ENCODE measurements around the gene LOXHD1.

Gene LOXHD1

DNA sequence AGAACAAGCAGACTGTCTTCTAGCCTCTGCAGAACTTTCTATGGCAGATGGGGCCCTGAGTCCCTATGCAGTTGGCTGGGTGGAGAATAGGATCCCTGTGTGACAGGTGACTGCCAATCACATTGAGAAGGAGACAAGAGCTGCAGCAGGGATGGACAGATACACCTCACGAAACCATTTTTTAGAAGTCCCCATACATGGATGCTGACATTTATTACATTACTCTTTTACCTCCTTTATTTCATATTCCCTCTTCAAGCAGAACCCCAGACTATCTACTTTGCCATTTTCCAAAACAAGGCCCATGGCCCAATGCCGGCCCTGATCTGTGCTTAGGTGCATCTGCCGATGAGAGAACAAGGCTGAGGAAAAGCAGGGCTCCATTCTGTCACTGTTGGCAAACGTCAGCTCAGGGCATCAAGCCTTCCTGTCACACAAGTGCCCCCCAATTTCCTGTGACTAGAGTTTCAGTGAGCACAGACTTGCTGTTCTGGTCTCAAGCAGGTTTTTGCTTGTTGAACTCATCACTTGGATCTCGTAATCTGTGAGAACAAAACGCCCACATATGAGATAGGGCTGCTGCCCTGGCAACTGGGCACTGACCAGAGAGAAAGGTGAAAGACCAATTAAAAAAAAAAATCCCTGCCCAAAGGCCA lies 35.8 kb downstream of the LOXHD1 start:
- CTCF ChIA-PET = no interaction called here
- DNase-seq (ENCODE audit: extremely low spot score) = no peak
- TF ChIP-seq TARDBP (IDR thresholded peaks at IDR 0.05) (no peak), CTBP1 (IDR thresholded peaks at IDR 0.05; ENCODE audit: borderline replicate concordance) (no peak), L3MBTL2 (conservative IDR thresholded peaks at IDR 0.05) (no peak), ZNF384 (IDR thresholded peaks at IDR 0.05) (no peak), FOXM1 (IDR thresholded peaks at IDR 0.05; ENCODE audit: borderline replicate concordance) (no peak), SP1 (IDR thresholded peaks at IDR 0.05) (no peak), HDGF (IDR thresholded peaks at IDR 0.05; ENCODE audit: borderline replicate concordance) (no peak), NFRKB (IDR thresholded peaks at IDR 0.05) (no peak), LEF1 (IDR thresholded peaks at IDR 0.05; ENCODE audit: borderline replicate concordance) (no peak), BHLHE40 (IDR thresholded peaks at IDR 0.05; ENCODE audit: borderline replicate concordance) (no peak), ARNT (IDR thresholded peaks at IDR 0.05) (no peak), FOXK2 (IDR thresholded peaks at IDR 0.05) (no peak), ELF4 (IDR thresholded peaks at IDR 0.05) (no peak), FOXA1 (IDR thresholded peaks at IDR 0.05) (no peak)
- TF ChIP-seq, protein P1, sequence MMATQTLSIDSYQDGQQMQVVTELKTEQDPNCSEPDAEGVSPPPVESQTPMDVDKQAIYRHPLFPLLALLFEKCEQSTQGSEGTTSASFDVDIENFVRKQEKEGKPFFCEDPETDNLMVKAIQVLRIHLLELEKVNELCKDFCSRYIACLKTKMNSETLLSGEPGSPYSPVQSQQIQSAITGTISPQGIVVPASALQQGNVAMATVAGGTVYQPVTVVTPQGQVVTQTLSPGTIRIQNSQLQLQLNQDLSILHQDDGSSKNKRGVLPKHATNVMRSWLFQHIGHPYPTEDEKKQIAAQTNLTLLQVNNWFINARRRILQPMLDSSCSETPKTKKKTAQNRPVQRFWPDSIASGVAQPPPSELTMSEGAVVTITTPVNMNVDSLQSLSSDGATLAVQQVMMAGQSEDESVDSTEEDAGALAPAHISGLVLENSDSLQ (IDR thresholded peaks at IDR 0.05) = no peak
- POLR2A ChIA-PET = no interaction called here

DNA sequence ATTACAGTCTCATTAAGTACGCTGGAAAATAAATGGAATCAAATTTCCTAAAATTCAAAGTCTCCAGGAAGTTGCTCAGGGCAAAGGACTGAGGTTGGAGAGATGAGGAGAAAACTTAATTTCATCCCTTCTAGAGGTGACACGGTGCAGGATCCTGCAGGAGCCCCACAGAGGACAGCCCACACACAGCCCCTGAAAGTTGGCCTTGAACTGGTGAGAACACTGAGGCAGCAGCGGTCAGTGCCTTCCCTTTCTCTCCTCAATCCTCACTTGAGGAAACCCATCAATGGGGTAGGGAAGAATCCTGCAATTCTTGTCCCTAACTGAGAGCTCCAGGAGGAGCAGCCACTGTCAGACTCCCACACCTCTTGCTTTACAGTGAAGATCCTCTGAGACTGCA lies 37.5 kb downstream of the LOXHD1 start:
- POLR2A ChIA-PET = no interaction called here
- CTCF ChIA-PET = no interaction called here
- TF ChIP-seq TARDBP (IDR thresholded peaks at IDR 0.05) (no peak), ELF4 (IDR thresholded peaks at IDR 0.05) (no peak), FOXM1 (IDR thresholded peaks at IDR 0.05; ENCODE audit: borderline replicate concordance) (no peak), ZNF384 (IDR thresholded peaks at IDR 0.05) (no peak)
- DNase-seq (ENCODE audit: extremely low spot score) = no peak

GRCh38 chr18:46615720-46616119 lies 41.3 kb downstream of the LOXHD1 start:
- no peak for TF ChIP-seq BHLHE40 (IDR thresholded peaks at IDR 0.05; ENCODE audit: borderline replicate concordance)
- no peak for TF ChIP-seq SUZ12 (IDR thresholded peaks at IDR 0.05)
- TF ChIP-seq CTBP1 (IDR thresholded peaks at IDR 0.05; ENCODE audit: borderline replicate concordance) = no peak
- no peak for TF ChIP-seq ELF4 (IDR thresholded peaks at IDR 0.05)
- TF ChIP-seq ZNF384 (IDR thresholded peaks at IDR 0.05) = no peak
- DNase-seq (ENCODE audit: extremely low spot score) = no peak
- POLR2A ChIA-PET = no interaction called here
- CTCF ChIA-PET = no interaction called here

GRCh38 chr18:46609048-46609447 lies 48.0 kb downstream of the LOXHD1 start:
- TF ChIP-seq ELF4 (IDR thresholded peaks at IDR 0.05) = no peak
- TF ChIP-seq SUZ12 (IDR thresholded peaks at IDR 0.05) = no peak
- TF ChIP-seq NFRKB (IDR thresholded peaks at IDR 0.05) = no peak
- no peak for TF ChIP-seq FOXK2 (IDR thresholded peaks at IDR 0.05)
- TF ChIP-seq, protein P1 (IDR thresholded peaks at IDR 0.05) = no peak
- no peak for TF ChIP-seq FOXA1 (IDR thresholded peaks at IDR 0.05)
- TF ChIP-seq BHLHE40 (IDR thresholded peaks at IDR 0.05; ENCODE audit: borderline replicate concordance) = no peak
- TF ChIP-seq SP1 (IDR thresholded peaks at IDR 0.05) = no peak
- TF ChIP-seq ZNF384 (IDR thresholded peaks at IDR 0.05) = no peak
- TF ChIP-seq CTBP1 (IDR thresholded peaks at IDR 0.05; ENCODE audit: borderline replicate concordance) = no peak
- ChIA-PET CTCF (no interaction called here), POLR2A (no interaction called here)
- no peak for DNase-seq (ENCODE audit: extremely low spot score)

DNA sequence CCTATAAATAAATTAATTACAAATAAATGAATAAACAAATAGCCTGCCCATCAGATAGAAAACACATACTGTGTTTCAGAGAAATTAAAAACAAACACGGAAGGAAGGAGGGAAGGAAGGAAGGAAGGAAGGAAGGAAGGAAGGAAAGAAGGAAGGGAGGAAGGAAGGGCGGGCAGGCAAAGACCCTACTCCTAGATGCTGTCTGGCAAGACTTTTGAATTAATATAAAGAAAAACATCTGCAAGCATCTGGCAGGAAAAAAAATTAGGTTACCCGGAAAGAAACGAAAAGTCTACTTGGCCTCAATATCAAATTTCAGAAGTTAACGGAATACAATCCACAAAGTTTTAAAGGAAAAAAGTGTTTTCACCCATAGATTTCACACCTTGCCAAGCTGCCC lies 49.1 kb downstream of the LOXHD1 start:
- TF ChIP-seq HDGF (IDR thresholded peaks at IDR 0.05; ENCODE audit: borderline replicate concordance) (no peak), CTBP1 (IDR thresholded peaks at IDR 0.05; ENCODE audit: borderline replicate concordance) (no peak), ARNT (IDR thresholded peaks at IDR 0.05) (no peak), FOXA1 (IDR thresholded peaks at IDR 0.05) (no peak), ELF4 (IDR thresholded peaks at IDR 0.05) (no peak), NFRKB (IDR thresholded peaks at IDR 0.05) (no peak), ZNF384 (IDR thresholded peaks at IDR 0.05) (no peak), LEF1 (IDR thresholded peaks at IDR 0.05; ENCODE audit: borderline replicate concordance) (no peak), SP1 (IDR thresholded peaks at IDR 0.05) (no peak), L3MBTL2 (conservative IDR thresholded peaks at IDR 0.05) (no peak), TARDBP (IDR thresholded peaks at IDR 0.05) (no peak), FOXK2 (IDR thresholded peaks at IDR 0.05) (no peak)
- CTCF ChIA-PET = no interaction called here
- no peak for DNase-seq (ENCODE audit: extremely low spot score)
- POLR2A ChIA-PET = no interaction called here

- ChIA-PET CTCF (no interaction called here), POLR2A (no interaction called here)
- TF ChIP-seq SUZ12 (IDR thresholded peaks at IDR 0.05) (no peak), FOXK2 (IDR thresholded peaks at IDR 0.05) (no peak), TARDBP (IDR thresholded peaks at IDR 0.05) (no peak), HDGF (IDR thresholded peaks at IDR 0.05; ENCODE audit: borderline replicate concordance) (no peak), LEF1 (IDR thresholded peaks at IDR 0.05; ENCODE audit: borderline replicate concordance) (no peak), L3MBTL2 (conservative IDR thresholded peaks at IDR 0.05) (no peak), BHLHE40 (IDR thresholded peaks at IDR 0.05; ENCODE audit: borderline replicate concordance) (no peak), CTBP1 (IDR thresholded peaks at IDR 0.05; ENCODE audit: borderline replicate concordance) (no peak), FOXA1 (IDR thresholded peaks at IDR 0.05) (no peak), FOXM1 (IDR thresholded peaks at IDR 0.05; ENCODE audit: borderline replicate concordance) (no peak), ARNT (IDR thresholded peaks at IDR 0.05) (no peak), SP1 (IDR thresholded peaks at IDR 0.05) (no peak), NFRKB (IDR thresholded peaks at IDR 0.05) (no peak), ELF4 (IDR thresholded peaks at IDR 0.05) (no peak)
- TF ChIP-seq, protein P1 (IDR thresholded peaks at IDR 0.05) = no peak
- no peak for DNase-seq (ENCODE audit: extremely low spot score)
These were observed 55.7 kb downstream of the LOXHD1 start for GRCh38 chr18:46601141-46601805.

Data from HEK293T (cell line).